ENCODE results near the gene SHBG. TPM values are rescaled to one million over a fixed set of nuclear protein-coding genes. Genes with fewer than 3 reads are reported as not detected.

SHBG gene
- total and polyA plus RNA-seq, 10 of the 15 experiments (the other 5 are each of a cell fraction or from before 2014, with no cell fraction given), result not detected

DNA sequence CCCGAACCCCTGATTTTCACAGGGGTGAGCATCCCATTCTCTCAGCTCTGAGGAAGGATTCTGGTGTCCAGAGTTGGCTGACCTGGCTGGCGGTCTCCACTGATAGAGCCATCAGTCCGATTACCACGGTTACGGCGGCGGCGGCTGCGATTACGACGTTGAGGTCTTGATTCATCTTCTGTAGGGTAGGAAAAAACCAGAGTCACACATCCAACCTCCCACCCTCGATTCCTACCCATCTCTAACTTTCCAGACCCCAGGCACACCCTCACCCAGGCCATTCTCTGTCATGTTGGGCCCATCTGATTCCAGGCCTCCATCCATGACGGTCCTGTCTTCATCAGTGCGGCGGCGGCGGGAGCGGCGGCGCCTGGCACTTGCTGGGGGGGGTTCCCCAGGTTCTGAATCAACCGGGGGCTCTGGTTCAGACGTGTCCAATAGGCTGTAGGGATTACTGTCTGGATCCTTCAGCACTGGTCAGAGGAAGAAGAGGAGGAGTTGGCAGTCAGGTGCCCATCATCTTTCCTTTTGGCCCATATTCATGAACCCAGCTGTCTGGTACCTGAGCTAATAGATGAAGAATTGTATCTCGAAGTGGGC, 37.4 kb upstream of the SHBG start (continued):
- TF ChIP-seq, protein P1, sequence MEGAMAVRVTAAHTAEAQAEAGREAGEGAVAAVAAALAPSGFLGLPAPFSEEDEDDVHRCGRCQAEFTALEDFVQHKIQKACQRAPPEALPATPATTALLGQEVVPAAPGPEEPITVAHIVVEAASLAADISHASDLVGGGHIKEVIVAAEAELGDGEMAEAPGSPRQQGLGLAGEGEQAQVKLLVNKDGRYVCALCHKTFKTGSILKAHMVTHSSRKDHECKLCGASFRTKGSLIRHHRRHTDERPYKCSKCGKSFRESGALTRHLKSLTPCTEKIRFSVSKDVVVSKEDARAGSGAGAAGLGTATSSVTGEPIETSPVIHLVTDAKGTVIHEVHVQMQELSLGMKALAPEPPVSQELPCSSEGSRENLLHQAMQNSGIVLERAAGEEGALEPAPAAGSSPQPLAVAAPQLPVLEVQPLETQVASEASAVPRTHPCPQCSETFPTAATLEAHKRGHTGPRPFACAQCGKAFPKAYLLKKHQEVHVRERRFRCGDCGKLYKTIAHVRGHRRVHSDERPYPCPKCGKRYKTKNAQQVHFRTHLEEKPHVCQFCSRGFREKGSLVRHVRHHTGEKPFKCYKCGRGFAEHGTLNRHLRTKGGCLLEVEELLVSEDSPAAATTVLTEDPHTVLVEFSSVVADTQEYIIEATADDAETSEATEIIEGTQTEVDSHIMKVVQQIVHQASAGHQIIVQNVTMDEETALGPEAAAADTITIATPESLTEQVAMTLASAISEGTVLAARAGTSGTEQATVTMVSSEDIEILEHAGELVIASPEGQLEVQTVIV (IDR thresholded peaks at IDR 0.05; ENCODE audit: borderline replicate concordance, partially characterized antibody), result no peak
- TF ChIP-seq, protein P2, sequence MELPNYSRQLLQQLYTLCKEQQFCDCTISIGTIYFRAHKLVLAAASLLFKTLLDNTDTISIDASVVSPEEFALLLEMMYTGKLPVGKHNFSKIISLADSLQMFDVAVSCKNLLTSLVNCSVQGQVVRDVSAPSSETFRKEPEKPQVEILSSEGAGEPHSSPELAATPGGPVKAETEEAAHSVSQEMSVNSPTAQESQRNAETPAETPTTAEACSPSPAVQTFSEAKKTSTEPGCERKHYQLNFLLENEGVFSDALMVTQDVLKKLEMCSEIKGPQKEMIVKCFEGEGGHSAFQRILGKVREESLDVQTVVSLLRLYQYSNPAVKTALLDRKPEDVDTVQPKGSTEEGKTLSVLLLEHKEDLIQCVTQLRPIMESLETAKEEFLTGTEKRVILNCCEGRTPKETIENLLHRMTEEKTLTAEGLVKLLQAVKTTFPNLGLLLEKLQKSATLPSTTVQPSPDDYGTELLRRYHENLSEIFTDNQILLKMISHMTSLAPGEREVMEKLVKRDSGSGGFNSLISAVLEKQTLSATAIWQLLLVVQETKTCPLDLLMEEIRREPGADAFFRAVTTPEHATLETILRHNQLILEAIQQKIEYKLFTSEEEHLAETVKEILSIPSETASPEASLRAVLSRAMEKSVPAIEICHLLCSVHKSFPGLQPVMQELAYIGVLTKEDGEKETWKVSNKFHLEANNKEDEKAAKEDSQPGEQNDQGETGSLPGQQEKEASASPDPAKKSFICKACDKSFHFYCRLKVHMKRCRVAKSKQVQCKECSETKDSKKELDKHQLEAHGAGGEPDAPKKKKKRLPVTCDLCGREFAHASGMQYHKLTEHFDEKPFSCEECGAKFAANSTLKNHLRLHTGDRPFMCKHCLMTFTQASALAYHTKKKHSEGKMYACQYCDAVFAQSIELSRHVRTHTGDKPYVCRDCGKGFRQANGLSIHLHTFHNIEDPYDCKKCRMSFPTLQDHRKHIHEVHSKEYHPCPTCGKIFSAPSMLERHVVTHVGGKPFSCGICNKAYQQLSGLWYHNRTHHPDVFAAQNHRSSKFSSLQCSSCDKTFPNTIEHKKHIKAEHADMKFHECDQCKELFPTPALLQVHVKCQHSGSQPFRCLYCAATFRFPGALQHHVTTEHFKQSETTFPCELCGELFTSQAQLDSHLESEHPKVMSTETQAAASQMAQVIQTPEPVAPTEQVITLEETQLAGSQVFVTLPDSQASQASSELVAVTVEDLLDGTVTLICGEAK (IDR thresholded peaks at IDR 0.05; ENCODE audit: borderline replicate concordance), result no peak

- Histone ChIP-seq H3K4me1 (ENCODE audit: control insufficient read depth, insufficient read depth, low read length) (no peaks in the 10 kb centered on the region), H3K9me3 (replicated peaks; ENCODE audit: control insufficient read depth, insufficient read depth, low read length) (no peaks in the 10 kb centered on the region), H3K36me3 (ENCODE audit: control insufficient read depth in 2 of 2, insufficient read depth in 2 of 2, low read length in 1 of 2) (peaks cover 23 to 29% of the 10 kb centered on the region in 2 experiments), H2AFZ (ENCODE audit: control insufficient read depth, low read depth, low read length) (no peak overlapping the region), H4K20me1 (ENCODE audit: control insufficient read depth, insufficient read depth) (no peaks in the 10 kb centered on the region; the same call in 1 of the 2 replicates), H3K79me2 (ENCODE audit: control insufficient read depth, insufficient read depth, low read length) (no peaks in the 10 kb centered on the region), H3K4me3 (no peak overlapping the region), H3K27me3 (replicated peaks in 1 of 2; ENCODE audit: control insufficient read depth in 2 of 2, insufficient read depth in 2 of 2, low read length in 1 of 2) (no peaks in the 10 kb centered on the region), H3K4me2 (ENCODE audit: control insufficient read depth, insufficient read depth) (no peak overlapping the region), H3K9ac (ENCODE audit: control insufficient read depth, insufficient read depth, low read length) (no peak overlapping the region), H3K27ac (ENCODE audit: control insufficient read depth, insufficient read depth) (no peak overlapping the region)
- intact Hi-C loops (cut with micrococcal nuclease; ENCODE audit: unreplicated experiment), result no loop called here
- ChIA-PET POLR2A (no interaction called here), SMC1A (ENCODE audit: uncharacterized antibody, unreplicated experiment) (interaction anchor here (0.6 kb wide), 1 partner anchor 667 kb away, joined by 4 read pairs; no protein-coding TSS in a partner anchor), CTCF (interaction anchor here (1.6 to 2.4 kb wide), 2 partner anchors 10 to 94 kb away, joined by 3 to 5 read pairs; partner anchors contain the start of genes MPDU1, TP53 and WRAP53), RAD21 (ENCODE audit: unreplicated experiment) (no interaction called here)
- ATAC-seq (no peak), DNase-seq (ENCODE audit: low read depth, low spot score) (no peak), FAIRE-seq (no peak)
- 89% methylated on average over 12 of the region's 12 CpGs for WGBS (ENCODE audit: insufficient coverage, insufficient replicate concordance, low lambda C conversion rate, missing lambda C conversion rate)
- in situ Hi-C loops (cut with MboI), result no loop called here
- no TSS peak for BruUV-seq (replicated peaks)
- TF ChIP-seq ESRRA (IDR thresholded peaks at IDR 0.05; ENCODE audit: low read length) (no peak), IRF3 (IDR thresholded peaks at IDR 0.05) (no peak), ZNF384 (IDR thresholded peaks at IDR 0.05; ENCODE audit: borderline replicate concordance, low read depth, low read length) (no peak), SREBF2 (IDR thresholded peaks at IDR 0.05; ENCODE audit: low read length) (no peak), IKZF2 (IDR thresholded peaks at IDR 0.05) (no peak)
- TF ChIP-seq, protein P3, sequence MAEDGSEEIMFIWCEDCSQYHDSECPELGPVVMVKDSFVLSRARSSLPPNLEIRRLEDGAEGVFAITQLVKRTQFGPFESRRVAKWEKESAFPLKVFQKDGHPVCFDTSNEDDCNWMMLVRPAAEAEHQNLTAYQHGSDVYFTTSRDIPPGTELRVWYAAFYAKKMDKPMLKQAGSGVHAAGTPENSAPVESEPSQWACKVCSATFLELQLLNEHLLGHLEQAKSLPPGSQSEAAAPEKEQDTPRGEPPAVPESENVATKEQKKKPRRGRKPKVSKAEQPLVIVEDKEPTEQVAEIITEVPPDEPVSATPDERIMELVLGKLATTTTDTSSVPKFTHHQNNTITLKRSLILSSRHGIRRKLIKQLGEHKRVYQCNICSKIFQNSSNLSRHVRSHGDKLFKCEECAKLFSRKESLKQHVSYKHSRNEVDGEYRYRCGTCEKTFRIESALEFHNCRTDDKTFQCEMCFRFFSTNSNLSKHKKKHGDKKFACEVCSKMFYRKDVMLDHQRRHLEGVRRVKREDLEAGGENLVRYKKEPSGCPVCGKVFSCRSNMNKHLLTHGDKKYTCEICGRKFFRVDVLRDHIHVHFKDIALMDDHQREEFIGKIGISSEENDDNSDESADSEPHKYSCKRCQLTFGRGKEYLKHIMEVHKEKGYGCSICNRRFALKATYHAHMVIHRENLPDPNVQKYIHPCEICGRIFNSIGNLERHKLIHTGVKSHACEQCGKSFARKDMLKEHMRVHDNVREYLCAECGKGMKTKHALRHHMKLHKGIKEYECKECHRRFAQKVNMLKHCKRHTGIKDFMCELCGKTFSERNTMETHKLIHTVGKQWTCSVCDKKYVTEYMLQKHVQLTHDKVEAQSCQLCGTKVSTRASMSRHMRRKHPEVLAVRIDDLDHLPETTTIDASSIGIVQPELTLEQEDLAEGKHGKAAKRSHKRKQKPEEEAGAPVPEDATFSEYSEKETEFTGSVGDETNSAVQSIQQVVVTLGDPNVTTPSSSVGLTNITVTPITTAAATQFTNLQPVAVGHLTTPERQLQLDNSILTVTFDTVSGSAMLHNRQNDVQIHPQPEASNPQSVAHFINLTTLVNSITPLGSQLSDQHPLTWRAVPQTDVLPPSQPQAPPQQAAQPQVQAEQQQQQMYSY (CRISPR knock-in tag; IDR thresholded peaks at IDR 0.05), result no peak
Observed at GRCh38 chr17:7593296-7593695, 36.6 kb upstream of the SHBG start.
